Hypothalamus (tissue), 51 donors: ENCODE data around the gene OPRM1.
"Not testable (repeated sequence)": the region's sequence is repeated elsewhere in the genome, so short reads cannot be mapped to it uniquely, and the experiment has no call there.

Experiments
- DNase-seq, 51 donors: peaks; one replicate each; lab custom pipeline; 2025; lab: John Stamatoyannopoulos, UW

Gene OPRM1

DNA sequence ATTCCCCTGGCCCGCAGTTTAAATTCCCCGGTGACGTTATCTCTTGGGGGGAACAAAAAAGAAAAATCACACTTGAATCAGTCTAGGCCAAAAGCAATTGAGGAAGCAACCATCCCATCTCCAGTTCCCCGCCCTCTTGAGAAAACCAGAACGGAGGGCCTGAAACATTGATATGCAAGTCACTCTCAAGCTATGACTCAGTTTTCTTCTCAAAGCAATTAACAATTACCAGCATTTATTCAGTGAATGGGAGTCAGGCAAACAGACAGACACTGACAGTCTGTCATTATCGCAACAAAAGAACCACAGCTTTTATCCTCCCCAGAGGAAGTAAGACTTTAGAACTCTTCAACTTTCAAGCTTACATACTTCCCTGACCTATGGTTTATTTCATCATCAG, 100.9 kb downstream of the OPRM1 start:
- DNase-seq, result peak in 2 of 51 donors; percentile 5 to 22

DNA sequence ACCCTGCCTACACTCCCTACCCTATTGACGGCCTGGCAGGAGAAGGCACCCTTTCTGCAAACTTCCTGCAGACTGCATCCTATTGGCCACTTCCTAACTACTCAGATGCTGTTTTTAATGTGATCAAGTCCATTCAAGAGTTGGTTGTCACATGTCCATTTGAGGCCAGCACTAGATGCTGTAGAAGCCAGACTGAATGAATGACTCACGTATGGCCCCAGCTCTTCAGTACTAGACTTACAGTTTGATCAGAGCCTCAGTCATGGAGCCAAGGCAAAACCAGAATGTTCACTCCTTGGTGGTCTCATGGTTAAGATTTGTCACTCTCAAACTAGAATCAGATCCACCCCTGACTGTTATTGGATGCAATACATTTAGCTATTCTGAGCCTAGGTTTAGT, 101.7 kb downstream of the OPRM1 start:
- DNase-seq, result no peak

DNA sequence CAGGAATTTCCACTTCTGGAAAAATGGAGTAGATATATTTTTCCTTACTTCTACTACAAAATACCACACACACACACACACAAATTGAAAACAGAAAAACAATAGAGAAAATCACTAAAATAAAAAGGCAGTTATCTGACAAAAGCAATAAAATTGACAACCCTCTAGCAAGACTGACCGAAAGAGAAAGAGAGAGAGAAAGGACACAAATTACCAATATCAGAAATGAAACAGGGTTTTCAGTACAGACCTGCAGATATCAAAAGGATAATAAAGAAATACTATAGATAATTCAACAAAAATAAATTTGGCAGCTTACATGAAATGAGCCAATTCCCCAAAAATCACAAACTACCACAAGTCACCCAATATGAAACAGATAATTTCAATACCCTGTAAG, 104.7 kb downstream of the OPRM1 start:
- no peak for DNase-seq

- DNase-seq, result peak in 21 of 51 donors; percentile 2 to 72 (median 23)
Observed at GRCh38 chr6:154154389-154154967, 115.4 kb downstream of the OPRM1 start.

DNA sequence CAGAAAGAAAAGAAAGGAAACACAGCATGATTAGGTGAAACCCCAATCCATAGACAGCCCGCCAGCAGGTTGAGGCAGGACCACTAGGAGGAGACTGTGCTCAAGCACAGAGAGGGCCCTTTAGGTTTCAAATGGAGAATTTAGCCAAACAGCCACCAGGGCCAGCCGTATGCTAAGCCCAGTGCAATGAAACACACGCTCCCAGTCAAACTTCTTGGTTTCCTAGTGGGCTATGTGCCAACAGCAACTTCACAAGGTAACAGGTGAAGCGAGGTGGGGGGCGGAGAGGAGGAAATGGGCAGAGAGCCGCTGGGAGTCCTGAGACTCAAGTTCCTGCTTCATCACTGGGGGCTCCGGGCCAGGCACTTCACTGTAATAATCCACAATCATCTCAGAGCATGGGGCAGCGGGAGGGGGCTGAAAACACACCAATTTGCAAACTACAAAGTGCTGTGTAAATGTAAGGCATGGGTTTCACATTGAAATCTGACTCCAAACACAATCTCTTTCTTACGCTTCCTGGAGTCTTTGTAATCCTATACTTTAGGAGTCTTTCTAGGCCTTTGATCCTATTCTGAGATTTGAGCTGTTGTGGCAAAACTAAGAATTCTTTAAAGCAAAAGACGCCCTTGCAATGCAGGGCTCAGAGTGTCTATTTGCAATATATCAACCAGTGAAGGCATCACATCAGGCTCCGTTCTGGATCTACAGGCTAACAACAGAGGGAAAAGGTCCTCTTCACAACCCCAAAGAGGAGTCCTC, 117.3 kb downstream of the OPRM1 start:
- peak in 4 of 51 donors; percentile 6 to 17 (median 16) for DNase-seq

- DNase-seq, result no peak
Observed at GRCh38 chr6:154157082-154157481, 118.0 kb downstream of the OPRM1 start.

DNA sequence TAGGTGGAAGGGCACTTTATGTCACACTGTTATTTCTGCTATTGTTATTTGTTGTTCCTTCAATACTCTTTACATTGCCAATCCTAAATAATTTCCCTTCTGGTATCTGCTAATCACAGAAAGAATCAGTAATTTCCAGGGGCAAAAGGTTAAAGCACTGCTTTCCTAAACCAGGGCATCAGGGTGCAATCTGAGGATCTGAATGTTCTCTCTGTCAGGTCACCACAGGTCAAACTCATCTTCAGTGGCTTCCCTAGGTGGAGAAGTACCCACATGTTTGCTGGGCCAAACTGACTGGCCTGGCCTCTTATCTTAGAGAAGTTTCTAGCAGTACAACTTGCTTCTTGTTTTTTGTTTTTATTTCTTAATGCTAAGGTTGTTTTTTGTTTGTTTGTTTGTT, 118.7 kb downstream of the OPRM1 start:
- DNase-seq, result no peak

GRCh38 chr6:154159126-154159525, 120.1 kb downstream of the OPRM1 start:
- no peak for DNase-seq

GRCh38 chr6:154161689-154162088, 122.6 kb downstream of the OPRM1 start:
- DNase-seq, result no peak

DNA sequence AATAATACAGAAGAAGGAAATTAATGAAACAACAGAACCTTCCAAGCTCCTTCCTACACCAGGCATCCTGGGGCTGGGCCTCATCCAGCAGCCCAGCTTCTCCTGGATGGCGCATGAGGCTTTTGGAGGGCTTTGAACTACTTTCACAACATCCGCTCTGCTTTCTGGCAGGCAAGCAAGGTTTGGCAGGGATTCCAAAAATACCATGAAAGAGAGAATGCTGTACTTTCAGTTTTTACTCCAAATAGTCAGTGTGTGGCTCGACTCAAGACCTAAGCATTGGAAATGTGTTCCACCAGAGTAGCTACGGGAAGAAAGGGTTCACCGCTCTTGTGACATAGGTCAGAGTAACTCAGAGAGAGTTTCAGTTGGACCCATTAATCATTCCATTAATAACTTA, 125.4 kb downstream of the OPRM1 start:
- peak in 28 of 51 donors; percentile 6 to 62 (median 29) for DNase-seq

GRCh38 chr6:154165478-154165877, 126.4 kb downstream of the OPRM1 start:
- no peak for DNase-seq

- DNase-seq, result no peak
Observed at GRCh38 chr6:154166140-154166539, 127.1 kb downstream of the OPRM1 start.

- peak in 4 of 51 donors; percentile 5 to 22 (median 8) for DNase-seq
Observed at GRCh38 chr6:154167126-154167525, 128.1 kb downstream of the OPRM1 start.

DNA sequence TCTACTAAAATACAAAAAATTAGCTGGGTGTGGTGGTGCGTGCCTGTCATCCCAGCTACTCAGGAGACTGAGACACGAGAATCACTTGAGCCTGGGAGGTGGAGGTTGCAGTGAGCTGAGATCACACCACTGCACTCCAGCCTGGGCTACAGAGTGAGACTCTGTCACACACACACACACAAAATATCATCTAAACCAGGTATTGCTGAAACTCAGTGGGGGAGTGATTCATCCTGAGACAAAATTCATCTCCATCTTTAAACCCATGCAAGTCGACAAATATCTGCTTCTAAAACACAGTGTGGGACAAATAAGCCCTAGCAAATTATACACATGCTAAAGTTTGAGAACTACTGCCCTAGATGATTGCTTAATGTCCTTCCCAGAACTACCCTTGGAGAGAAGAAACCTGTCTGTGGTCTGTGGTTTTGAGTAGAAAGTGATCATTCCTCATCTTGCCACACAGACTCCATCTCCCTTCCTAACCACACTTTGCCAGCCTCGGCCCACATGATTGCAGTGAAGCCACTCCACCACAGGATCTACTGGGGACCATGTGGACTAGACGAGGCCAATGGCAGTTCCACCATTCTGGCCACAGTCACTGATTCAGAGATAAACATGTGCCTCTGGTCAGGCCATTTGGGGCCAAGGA, 130.3 kb downstream of the OPRM1 start:
- peak in 7 of 51 donors; percentile 9 to 56 (median 20) for DNase-seq

GRCh38 chr6:154170106-154170505, 131.1 kb downstream of the OPRM1 start:
- no peak for DNase-seq

- DNase-seq, result not testable (repeated sequence)
Observed at GRCh38 chr6:154172393-154172792, 133.4 kb downstream of the OPRM1 start.

DNA sequence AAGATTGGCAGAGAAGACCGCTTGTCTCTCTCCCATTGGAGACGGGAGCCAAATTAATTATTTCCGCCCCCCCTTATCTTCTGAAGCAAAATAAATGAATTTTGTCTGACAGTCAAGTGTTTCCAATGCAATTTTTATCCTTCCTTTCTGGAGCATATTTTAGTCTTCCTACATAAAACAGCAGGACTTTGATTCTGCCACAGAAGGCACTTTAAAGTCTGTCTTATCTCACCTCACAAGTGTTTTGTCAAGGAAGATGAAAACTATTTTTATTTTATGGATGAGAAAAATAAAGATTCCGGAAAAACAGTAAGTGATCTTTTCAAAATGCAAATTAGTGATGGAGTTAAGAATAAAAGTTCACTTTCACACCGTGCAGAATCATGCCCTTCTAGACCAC, 140.4 kb downstream of the OPRM1 start:
- DNase-seq, result no peak

- DNase-seq, result no peak
Observed at GRCh38 chr6:154187203-154187602, 148.2 kb downstream of the OPRM1 start.

- no peak for DNase-seq
Observed at GRCh38 chr6:154187714-154188113, 148.7 kb downstream of the OPRM1 start.

DNA sequence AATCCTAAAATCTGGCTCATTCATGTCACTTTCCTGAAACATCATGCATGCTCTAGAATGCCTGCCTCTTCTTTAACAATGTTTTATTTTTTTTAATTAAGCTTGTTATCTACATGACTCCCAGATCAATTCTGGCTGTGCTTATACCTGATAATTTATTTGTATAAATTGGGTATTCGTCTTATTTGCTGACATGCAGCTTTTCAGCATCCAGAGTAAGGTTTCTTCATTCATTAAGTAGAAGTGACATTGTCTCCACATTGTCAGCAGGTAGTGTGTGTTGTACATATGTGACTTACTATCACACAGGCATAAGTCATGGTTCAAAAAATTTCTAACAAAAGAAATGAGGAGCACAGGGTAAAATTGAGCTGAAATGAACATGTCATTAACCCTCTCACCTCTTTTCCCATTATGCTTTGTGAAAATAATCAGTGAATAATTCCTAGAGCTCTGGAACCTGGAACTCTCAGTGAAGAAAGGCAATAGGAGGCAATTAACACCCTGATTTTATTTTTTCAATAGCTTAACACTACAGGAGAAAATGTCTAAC, 157.4 kb downstream of the OPRM1 start:
- no peak for DNase-seq

DNA sequence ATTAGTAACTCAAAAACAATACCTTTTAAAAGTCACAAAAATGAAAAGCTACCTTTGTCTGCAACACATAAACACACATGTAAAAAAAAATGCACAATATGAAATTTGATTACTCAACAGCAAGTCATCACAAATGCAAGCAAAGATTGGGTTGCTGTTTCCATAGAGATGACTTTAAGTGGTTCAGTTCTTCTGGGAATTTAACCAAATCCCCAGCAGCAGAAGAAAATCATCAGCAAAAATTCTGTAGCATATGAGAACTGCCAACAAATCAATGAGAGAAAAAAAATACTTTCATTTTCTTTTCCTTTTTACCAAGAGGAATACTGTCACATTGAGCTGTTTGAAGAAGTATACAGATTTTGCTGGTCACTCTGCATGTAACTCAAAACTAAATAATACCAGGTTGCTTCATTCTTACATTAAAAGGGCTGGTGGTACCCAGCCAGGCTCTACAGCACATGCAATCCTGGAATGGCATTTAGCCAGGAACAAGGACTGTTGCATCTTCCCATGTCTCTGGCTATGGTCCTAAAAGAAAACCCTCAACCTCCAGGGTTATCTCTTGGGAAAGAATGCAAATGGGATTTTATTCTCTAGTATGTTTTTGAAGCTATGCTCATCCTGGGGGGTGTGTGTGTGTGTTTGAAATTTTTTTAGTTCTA, 158.3 kb downstream of the OPRM1 start:
- no peak for DNase-seq
